ENCODE data around the gene ST3GAL3.

ST3GAL3 gene

DNA sequence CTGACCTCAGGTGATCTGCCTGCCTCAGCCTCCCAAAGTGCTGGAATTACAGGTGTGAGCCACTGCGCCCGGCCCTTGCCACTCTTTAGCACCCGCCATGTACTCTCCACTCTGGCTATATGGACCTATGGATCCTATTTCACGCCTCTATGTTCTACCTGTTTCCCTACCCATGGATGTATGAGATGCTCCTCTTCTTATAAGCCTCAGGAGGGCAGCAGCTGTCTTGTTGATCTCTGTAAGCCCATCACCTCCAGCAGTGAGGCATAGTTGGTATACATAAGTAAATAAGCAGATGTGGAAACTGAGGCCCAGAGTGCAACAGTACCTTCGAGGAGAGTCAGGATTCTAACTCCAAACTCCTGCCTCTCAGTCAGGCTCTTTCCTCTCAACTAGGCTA is 201.5 kb downstream of the ST3GAL3 start:
- no peak for TF ChIP-seq ZFX (IDR thresholded peaks at IDR 0.05)
- TF ChIP-seq, protein P1, sequence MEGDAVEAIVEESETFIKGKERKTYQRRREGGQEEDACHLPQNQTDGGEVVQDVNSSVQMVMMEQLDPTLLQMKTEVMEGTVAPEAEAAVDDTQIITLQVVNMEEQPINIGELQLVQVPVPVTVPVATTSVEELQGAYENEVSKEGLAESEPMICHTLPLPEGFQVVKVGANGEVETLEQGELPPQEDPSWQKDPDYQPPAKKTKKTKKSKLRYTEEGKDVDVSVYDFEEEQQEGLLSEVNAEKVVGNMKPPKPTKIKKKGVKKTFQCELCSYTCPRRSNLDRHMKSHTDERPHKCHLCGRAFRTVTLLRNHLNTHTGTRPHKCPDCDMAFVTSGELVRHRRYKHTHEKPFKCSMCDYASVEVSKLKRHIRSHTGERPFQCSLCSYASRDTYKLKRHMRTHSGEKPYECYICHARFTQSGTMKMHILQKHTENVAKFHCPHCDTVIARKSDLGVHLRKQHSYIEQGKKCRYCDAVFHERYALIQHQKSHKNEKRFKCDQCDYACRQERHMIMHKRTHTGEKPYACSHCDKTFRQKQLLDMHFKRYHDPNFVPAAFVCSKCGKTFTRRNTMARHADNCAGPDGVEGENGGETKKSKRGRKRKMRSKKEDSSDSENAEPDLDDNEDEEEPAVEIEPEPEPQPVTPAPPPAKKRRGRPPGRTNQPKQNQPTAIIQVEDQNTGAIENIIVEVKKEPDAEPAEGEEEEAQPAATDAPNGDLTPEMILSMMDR (conservative IDR thresholded peaks at IDR 0.05): no peak
- H3K27ac ChIP-seq: no peak overlapping the region

DNA sequence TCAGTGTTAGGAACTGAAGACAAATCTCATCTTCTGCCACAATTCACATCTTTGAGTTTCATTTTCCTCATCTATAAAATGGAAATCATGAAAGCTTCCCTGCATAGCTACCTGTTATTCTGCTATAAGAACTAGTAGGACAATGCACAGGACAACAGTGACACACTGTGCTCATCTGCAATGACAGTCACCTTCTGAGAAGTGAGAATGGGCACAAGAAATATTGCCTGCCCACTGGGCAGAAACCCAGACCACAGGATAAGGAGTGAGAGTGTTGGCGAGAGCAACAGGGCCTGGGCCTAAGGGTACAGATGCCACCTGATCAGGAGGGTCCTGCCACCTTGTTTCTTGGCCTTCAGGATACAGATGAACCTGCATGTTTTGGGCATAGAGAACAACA is 203.0 kb downstream of the ST3GAL3 start:
- H3K27ac ChIP-seq: no peak overlapping the region
- no peak for TF ChIP-seq ZFX (IDR thresholded peaks at IDR 0.05)
- TF ChIP-seq, protein P1 (conservative IDR thresholded peaks at IDR 0.05): no peak

DNA sequence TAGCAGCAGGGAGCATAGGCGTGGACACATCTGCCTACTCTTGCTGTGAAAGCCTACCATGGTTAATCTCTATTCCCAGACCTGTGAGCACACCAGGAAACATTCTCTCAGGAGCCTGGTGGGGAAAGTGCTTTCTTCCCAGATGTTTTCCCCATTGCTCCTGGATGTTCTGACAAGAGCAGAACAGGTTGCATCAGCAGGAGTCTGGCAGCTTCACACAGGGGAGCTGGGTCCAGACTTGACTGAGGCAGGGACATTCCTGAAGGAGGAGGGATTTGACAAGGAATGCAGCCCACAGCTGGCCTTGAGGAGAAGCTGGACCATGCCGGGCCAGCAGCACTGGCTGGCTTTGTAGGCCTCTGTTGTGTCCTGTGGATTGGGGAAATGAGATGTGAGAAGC is 205.3 kb downstream of the ST3GAL3 start:
- H3K27ac ChIP-seq: no peak overlapping the region
- no peak for TF ChIP-seq ZFX (IDR thresholded peaks at IDR 0.05)
- TF ChIP-seq, protein P1 (conservative IDR thresholded peaks at IDR 0.05): no peak

DNA sequence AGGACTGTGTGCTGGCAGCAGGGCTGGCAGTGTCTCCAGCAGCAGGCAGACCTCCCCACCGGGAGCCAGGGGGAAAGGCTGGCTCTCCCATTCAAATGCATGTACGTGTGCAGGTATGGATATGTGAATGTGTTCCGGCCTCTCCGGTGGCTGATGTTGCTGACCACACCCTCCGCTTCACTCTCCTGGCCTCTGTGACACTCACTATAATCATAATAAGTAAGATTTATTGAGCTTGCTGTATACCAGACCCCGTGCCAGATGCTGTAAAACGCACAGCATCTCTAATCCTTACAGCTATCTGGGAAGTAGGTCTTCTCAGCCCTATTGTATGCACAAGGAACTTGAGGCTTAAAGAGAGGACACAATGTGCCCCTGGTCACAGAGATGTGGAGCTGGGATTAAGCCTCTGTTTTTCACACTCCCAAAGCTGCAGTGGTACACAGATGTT is 205.7 kb downstream of the ST3GAL3 start:
- TF ChIP-seq, protein P1 (conservative IDR thresholded peaks at IDR 0.05): no peak
- TF ChIP-seq ZFX (IDR thresholded peaks at IDR 0.05): no peak
- H3K27ac ChIP-seq: no peak overlapping the region

DNA sequence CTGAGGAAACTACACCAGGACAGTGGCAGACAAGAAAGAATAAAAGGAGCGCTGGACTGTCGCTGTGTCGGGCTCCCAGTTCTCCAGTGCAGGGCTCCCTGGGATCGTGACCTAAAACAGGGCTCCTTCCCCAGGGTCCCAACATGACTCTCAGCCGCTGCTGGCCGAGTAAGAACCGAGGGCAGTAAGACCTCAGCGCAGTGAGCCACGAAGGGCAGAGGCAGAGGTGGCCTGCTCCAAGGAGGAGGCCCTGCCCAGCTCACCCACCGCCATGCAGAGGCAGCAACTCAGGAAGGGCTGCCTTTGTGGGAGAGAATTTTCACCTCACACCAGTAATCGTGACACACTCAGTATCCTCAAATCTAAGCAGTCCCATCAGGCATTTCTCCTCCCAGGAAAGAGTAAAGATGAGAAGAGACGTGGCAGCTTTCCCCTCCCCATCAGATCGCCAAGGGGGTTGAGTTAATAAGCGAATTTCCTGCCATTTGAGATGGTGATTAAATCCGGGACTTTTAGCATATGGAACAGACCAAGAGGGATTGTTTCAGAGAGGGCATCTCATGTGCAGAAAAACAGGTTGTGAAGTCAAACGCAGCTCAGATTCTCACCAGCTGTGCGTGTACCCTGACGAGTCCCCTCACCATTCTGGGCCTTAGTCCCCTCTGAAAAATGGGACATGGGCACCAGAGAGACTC is 206.5 kb downstream of the ST3GAL3 start:
- TF ChIP-seq, protein P1 (conservative IDR thresholded peaks at IDR 0.05): no peak
- no peak for TF ChIP-seq ZFX (IDR thresholded peaks at IDR 0.05)
- no peak overlapping the region for H3K27ac ChIP-seq

DNA sequence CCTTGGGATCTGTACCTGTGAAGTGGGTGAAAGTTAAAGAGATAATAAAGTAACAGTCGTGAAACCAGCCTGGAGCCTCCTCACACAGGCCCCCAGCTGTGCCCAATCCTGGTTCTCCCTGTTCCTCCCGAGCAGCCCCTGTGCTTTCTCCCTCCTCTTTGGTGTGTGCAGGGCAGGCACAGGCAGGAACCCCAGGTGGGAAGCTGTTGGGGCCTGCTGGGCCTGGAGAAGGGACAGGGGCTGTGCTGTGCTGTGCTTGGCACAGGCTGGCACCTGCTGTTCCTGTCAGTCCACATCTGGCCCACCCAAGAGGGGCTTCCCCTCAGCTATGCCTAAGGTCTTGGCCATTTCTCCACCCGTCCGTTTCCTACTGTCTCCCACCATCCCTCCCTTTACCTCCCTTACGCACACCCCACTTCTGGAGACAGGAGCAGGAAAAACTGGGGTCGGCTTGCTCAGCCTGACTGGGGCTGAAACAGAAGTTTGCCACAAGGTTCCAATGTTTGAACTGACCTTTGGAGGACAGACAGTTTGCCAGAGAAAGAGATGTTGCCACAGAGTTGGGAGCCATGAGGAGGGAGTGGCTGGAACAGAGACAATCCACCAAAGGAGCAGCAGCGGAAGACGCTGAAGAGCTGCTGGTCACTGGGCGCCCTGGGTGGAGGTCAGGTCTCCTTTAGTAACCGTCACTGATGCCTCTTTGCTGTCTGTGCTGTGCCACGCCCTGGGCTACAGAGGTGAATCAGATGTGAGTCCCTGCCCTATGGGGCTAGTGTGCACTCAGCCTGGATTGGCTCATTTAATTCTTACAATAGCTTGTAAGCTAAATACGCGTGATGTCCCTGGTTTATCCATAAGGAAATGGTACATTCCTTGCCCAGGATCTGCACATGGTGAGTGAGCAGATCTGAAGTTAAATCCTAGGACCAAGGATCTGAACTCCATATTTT is 207.5 kb downstream of the ST3GAL3 start:
- TF ChIP-seq, protein P1 (conservative IDR thresholded peaks at IDR 0.05): no peak
- TF ChIP-seq ZFX (IDR thresholded peaks at IDR 0.05): no peak
- no peak overlapping the region for H3K27ac ChIP-seq

DNA sequence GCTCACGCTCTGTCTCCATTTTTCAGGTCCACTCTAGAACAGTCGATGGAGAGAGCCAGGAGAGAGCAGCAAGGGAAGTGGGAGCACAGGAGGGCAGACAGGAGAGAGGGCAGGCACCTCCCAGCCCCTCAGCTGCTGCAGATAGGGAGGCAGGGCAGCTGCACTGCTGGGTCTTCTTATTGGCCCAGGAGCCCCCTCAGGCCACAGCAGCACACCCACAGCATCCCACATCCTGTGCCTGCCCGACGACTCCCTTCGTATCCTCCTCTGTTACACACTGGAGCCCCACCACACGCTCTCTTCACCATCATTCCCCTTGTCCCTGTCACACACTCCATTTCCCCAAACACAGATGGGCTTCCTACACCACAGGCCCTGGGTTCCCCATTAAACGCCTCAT is 212.6 kb downstream of the ST3GAL3 start:
- TF ChIP-seq ZFX (IDR thresholded peaks at IDR 0.05): no peak
- TF ChIP-seq, protein P1 (conservative IDR thresholded peaks at IDR 0.05): no peak
- no peak overlapping the region for H3K27ac ChIP-seq

All from C4-2B (cell line).